EL (cell line): ENCODE data around the gene RNF144A.

Experiments used
- DNase-seq: peaks from one replicate; pipeline ENCODE4 v3.0.0-alpha.2; 2016

The RNF144A gene

GRCh38 chr2:6951046-6951445 lies 33.8 kb downstream of the RNF144A start:
- DNase-seq: no peak

GRCh38 chr2:6952101-6952500 lies 34.9 kb downstream of the RNF144A start:
- DNase-seq: no peak

- DNase-seq: no peak
Observed at GRCh38 chr2:6954586-6954985, 37.4 kb downstream of the RNF144A start.

GRCh38 chr2:6955511-6956136 lies 38.4 kb downstream of the RNF144A start:
- no peak for DNase-seq

- no peak for DNase-seq
Observed at GRCh38 chr2:6956566-6956965, 39.4 kb downstream of the RNF144A start.

- no peak for DNase-seq
Observed at GRCh38 chr2:6957031-6957714, 40.0 kb downstream of the RNF144A start.

GRCh38 chr2:6957910-6958615 lies 40.9 kb downstream of the RNF144A start:
- no peak for DNase-seq

GRCh38 chr2:6958616-6959235 lies 41.5 kb downstream of the RNF144A start:
- DNase-seq: no peak

GRCh38 chr2:6959751-6960150 lies 42.5 kb downstream of the RNF144A start:
- no peak for DNase-seq

GRCh38 chr2:6960659-6961058 lies 43.4 kb downstream of the RNF144A start:
- DNase-seq: no peak

- no peak for DNase-seq
Observed at GRCh38 chr2:6963727-6964126, 46.5 kb downstream of the RNF144A start.

- DNase-seq: no peak
Observed at GRCh38 chr2:6965071-6965795, 48.0 kb downstream of the RNF144A start.

- DNase-seq: no peak
Observed at GRCh38 chr2:6966446-6966940, 49.3 kb downstream of the RNF144A start.

- DNase-seq: no peak
Observed at GRCh38 chr2:6967301-6967700, 50.1 kb downstream of the RNF144A start.

GRCh38 chr2:6968319-6969100 lies 51.3 kb downstream of the RNF144A start:
- DNase-seq: no peak

- no peak for DNase-seq
Observed at GRCh38 chr2:6970551-6970950, 53.3 kb downstream of the RNF144A start.

- no peak for DNase-seq
Observed at GRCh38 chr2:6970976-6971480, 53.8 kb downstream of the RNF144A start.

- no peak for DNase-seq
Observed at GRCh38 chr2:6971502-6971901, 54.3 kb downstream of the RNF144A start.

GRCh38 chr2:6972067-6972710 lies 55.0 kb downstream of the RNF144A start:
- no peak for DNase-seq

GRCh38 chr2:6973895-6974545 lies 56.8 kb downstream of the RNF144A start:
- no peak for DNase-seq

- DNase-seq: no peak
Observed at GRCh38 chr2:6975988-6976387, 58.8 kb downstream of the RNF144A start.
